ENCODE results near the gene MEIKIN. TPM values are rescaled to one million over a fixed set of nuclear protein-coding genes. Genes with fewer than 3 reads are reported as not detected.
A peak's percentile ranks its signal among the peaks of the same experiment; 100 is the strongest.

The MEIKIN gene
- total and polyA plus RNA-seq, 2 of the 13 experiments (the other 11 are each of a cell fraction or from before 2014, with no cell fraction given): not detected

GRCh38 chr5:131994533-131995226 is 49.2 kb upstream of the MEIKIN start (continued):
- TF ChIP-seq ZNF329 (CRISPR knock-in tag; IDR thresholded peaks at IDR 0.05; ENCODE audit: low read depth) (no peak), ZNF570 (CRISPR knock-in tag; IDR thresholded peaks at IDR 0.05; ENCODE audit: borderline replicate concordance) (no peak), ZNF879 (CRISPR knock-in tag; IDR thresholded peaks at IDR 0.05) (no peak), ZNF24 (IDR thresholded peaks at IDR 0.05) (no peak), SNRNP70 (IDR thresholded peaks at IDR 0.05; ENCODE audit: low read depth, low read length) (no peak), DNMT3B (CRISPR knock-in tag; conservative IDR thresholded peaks at IDR 0.05) (no peak), TGIF2 (CRISPR knock-in tag; IDR thresholded peaks at IDR 0.05) (no peak), RFX3 (CRISPR knock-in tag; IDR thresholded peaks at IDR 0.05) (no peak), SMAD9 (CRISPR knock-in tag; IDR thresholded peaks at IDR 0.05) (no peak), SMYD3 (CRISPR knock-in tag; IDR thresholded peaks at IDR 0.05) (no peak), UBTF (CRISPR knock-in tag; IDR thresholded peaks at IDR 0.05) (0 out of 2 replicates have a peak, but pooled peaks have one; percentile 40), FOXC1 (CRISPR knock-in tag; IDR thresholded peaks at IDR 0.05; ENCODE audit: borderline replicate concordance) (no peak), CBX2 (IDR thresholded peaks at IDR 0.05; ENCODE audit: low read depth, low read length) (no peak), CBX2 (CRISPR knock-in tag; IDR thresholded peaks at IDR 0.05; ENCODE audit: low read depth) (no peak), ZNF136 (CRISPR knock-in tag; IDR thresholded peaks at IDR 0.05; ENCODE audit: low read depth) (no peak), HNRNPLL (IDR thresholded peaks at IDR 0.05; ENCODE audit: low read depth, low read length, poor library complexity, severe bottlenecking) (no peak)
- TF ChIP-seq, protein P1, sequence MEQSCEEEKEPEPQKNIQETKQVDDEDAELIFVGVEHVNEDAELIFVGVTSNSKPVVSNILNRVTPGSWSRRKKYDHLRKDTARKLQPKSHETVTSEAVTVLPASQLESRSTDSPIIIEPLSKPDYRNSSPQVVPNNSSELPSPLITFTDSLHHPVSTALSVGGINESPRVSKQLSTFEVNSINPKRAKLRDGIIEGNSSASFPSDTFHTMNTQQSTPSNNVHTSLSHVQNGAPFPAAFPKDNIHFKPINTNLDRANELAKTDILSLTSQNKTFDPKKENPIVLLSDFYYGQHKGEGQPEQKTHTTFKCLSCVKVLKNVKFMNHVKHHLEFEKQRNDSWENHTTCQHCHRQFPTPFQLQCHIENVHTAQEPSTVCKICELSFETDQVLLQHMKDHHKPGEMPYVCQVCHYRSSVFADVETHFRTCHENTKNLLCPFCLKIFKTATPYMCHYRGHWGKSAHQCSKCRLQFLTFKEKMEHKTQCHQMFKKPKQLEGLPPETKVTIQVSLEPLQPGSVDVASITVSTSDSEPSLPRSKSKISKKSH (CRISPR knock-in tag; IDR thresholded peaks at IDR 0.05; ENCODE audit: borderline replicate concordance): no peak
- TF ChIP-seq, protein P2, sequence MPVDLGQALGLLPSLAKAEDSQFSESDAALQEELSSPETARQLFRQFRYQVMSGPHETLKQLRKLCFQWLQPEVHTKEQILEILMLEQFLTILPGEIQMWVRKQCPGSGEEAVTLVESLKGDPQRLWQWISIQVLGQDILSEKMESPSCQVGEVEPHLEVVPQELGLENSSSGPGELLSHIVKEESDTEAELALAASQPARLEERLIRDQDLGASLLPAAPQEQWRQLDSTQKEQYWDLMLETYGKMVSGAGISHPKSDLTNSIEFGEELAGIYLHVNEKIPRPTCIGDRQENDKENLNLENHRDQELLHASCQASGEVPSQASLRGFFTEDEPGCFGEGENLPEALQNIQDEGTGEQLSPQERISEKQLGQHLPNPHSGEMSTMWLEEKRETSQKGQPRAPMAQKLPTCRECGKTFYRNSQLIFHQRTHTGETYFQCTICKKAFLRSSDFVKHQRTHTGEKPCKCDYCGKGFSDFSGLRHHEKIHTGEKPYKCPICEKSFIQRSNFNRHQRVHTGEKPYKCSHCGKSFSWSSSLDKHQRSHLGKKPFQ (CRISPR knock-in tag; IDR thresholded peaks at IDR 0.05; ENCODE audit: insufficient replicate concordance): no peak
- TF ChIP-seq, protein P3, sequence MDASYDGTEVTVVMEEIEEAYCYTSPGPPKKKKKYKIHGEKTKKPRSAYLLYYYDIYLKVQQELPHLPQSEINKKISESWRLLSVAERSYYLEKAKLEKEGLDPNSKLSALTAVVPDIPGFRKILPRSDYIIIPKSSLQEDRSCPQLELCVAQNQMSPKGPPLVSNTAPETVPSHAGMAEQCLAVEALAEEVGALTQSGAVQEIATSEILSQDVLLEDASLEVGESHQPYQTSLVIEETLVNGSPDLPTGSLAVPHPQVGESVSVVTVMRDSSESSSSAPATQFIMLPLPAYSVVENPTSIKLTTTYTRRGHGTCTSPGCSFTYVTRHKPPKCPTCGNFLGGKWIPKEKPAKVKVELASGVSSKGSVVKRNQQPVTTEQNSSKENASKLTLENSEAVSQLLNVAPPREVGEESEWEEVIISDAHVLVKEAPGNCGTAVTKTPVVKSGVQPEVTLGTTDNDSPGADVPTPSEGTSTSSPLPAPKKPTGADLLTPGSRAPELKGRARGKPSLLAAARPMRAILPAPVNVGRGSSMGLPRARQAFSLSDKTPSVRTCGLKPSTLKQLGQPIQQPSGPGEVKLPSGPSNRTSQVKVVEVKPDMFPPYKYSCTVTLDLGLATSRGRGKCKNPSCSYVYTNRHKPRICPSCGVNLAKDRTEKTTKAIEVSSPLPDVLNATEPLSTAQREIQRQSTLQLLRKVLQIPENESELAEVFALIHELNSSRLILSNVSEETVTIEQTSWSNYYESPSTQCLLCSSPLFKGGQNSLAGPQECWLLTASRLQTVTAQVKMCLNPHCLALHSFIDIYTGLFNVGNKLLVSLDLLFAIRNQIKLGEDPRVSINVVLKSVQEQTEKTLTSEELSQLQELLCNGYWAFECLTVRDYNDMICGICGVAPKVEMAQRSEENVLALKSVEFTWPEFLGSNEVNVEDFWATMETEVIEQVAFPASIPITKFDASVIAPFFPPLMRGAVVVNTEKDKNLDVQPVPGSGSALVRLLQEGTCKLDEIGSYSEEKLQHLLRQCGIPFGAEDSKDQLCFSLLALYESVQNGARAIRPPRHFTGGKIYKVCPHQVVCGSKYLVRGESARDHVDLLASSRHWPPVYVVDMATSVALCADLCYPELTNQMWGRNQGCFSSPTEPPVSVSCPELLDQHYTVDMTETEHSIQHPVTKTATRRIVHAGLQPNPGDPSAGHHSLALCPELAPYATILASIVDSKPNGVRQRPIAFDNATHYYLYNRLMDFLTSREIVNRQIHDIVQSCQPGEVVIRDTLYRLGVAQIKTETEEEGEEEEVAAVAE (CRISPR knock-in tag; IDR thresholded peaks at IDR 0.05; ENCODE audit: borderline replicate concordance): no peak
